PC-3 (cell line): ENCODE data around the gene TAF3.

ENCODE experiments used
- EZH2 ChIP-seq: fragments of 300-600 bp; sonication (generic); IDR thresholded peaks from one replicate; pipeline ENCODE4 v1.6.1; 2017; ENCODE audit warnings: antibody characterized with exemption, mild to moderate bottlenecking, low read length; ENCODE audit not compliant: unreplicated experiment
- TF ChIP-seq, protein P1 (sequence below): fragments of 300-600 bp; sonication (generic); conservative IDR thresholded peaks from 2 replicates; pipeline ENCODE4 v1.5.1; 2017; ENCODE audit warnings: antibody characterized with exemption, low read depth, mild to moderate bottlenecking, low read length

DNA sequence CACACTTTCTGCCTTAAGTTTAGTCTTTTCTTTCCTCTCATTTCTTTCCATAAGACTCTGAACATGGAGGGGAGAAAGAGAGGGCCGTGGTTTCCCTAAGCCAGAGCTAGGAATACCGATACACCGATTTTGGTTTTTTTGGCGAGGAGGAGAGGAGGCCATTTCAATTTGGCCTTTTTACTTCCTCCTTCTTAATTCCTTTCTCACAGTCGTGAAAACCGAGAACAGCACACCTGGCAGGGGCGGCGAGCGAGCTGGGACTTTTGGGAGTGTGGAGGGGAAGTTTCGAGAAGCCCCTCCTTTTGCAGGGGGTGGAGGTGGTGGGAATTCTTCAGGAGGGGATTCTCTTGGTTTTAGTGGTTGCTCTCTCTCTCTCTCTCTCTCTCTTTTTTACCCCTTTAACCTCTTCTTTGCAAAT is 242.4 kb downstream of the TAF3 start:
- TF ChIP-seq, protein P1, sequence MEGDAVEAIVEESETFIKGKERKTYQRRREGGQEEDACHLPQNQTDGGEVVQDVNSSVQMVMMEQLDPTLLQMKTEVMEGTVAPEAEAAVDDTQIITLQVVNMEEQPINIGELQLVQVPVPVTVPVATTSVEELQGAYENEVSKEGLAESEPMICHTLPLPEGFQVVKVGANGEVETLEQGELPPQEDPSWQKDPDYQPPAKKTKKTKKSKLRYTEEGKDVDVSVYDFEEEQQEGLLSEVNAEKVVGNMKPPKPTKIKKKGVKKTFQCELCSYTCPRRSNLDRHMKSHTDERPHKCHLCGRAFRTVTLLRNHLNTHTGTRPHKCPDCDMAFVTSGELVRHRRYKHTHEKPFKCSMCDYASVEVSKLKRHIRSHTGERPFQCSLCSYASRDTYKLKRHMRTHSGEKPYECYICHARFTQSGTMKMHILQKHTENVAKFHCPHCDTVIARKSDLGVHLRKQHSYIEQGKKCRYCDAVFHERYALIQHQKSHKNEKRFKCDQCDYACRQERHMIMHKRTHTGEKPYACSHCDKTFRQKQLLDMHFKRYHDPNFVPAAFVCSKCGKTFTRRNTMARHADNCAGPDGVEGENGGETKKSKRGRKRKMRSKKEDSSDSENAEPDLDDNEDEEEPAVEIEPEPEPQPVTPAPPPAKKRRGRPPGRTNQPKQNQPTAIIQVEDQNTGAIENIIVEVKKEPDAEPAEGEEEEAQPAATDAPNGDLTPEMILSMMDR = no peak
- TF ChIP-seq EZH2 = no peak
